CD14-positive monocyte (primary cell): ENCODE data around the gene KDM6B. TPM values are rescaled to one million over a fixed set of nuclear protein-coding genes. Genes with fewer than 3 reads are reported as not detected.

Experiments
- DNase-seq, 3 donors: peaks; one replicate each; pipeline ENCODE4 v3.0.0-alpha.2; 2011 to 2022
- H2AFZ ChIP-seq: 2 replicates; pipeline ENCODE4 v1.6.0; 2012; ENCODE audit warnings: mild to moderate bottlenecking, low read depth, low read length, inconsistent platforms; ENCODE audit not compliant: insufficient read depth, poor library complexity, severe bottlenecking
- H3K27ac ChIP-seq, 2 donors: 1 replicate in 1 of 2; 2 replicates in 1 of 2; pipeline ENCODE4 v1.5.1; 2012 to 2013; ENCODE audit warnings: low read length in 2 of 2, control low read depth in 1 of 2, inconsistent platforms in 1 of 2, low read depth in 1 of 2, mild to moderate bottlenecking in 1 of 2
- H3K27me3 ChIP-seq, 2 donors: one replicate each; pipeline versions ENCODE4 v1.6.0 to v1.6.1; 2011 to 2013; ENCODE audit warnings: low read length in 2 of 2; ENCODE audit not compliant: control insufficient read depth in 2 of 2, insufficient read depth in 2 of 2
- H3K36me3 ChIP-seq, 2 donors: replicated peaks in 1 of 2; 1 replicate in 1 of 2; 2 replicates in 1 of 2; pipeline versions ENCODE4 v1.5.1 to v1.6.1; 2012 to 2013; ENCODE audit warnings: low read length in 2 of 2, control low read depth in 1 of 2, inconsistent platforms in 1 of 2, mild to moderate bottlenecking in 1 of 2; ENCODE audit not compliant: insufficient read depth in 2 of 2, control insufficient read depth in 1 of 2
- H3K4me1 ChIP-seq, 2 donors: 1 replicate in 1 of 2; 2 replicates in 1 of 2; pipeline versions ENCODE4 v1.5.1 to v1.6.1; 2012 to 2013; ENCODE audit warnings: low read length in 2 of 2, control low read depth in 1 of 2, inconsistent platforms in 1 of 2, mild to moderate bottlenecking in 1 of 2, moderate library complexity in 1 of 2; ENCODE audit not compliant: insufficient read depth in 2 of 2, control insufficient read depth in 1 of 2
- H3K4me2 ChIP-seq: replicated peaks from 2 replicates; pipeline ENCODE3; 2012; ENCODE audit warnings: low read length, moderate library complexity, mild to moderate bottlenecking; ENCODE audit not compliant: poor library complexity, severe bottlenecking; ENCODE audit errors: extremely low read depth
- H3K4me3 ChIP-seq, 3 experiments: fragments of 200-600 bp in 1 of 3; sonication (generic) in 1 of 3; replicated peaks in 1 of 3; 1 replicate in 2 of 3; 2 replicates in 1 of 3; pipeline ENCODE4 v1.5.1; 2011 to 2013; ENCODE audit warnings: low read length in 3 of 3, mild to moderate bottlenecking in 3 of 3, control low read depth in 2 of 3, low read depth in 2 of 3, inconsistent platforms in 1 of 3, moderate library complexity in 1 of 3
- H3K79me2 ChIP-seq: 2 replicates; pipeline ENCODE4 v1.6.0; 2012; ENCODE audit warnings: mild to moderate bottlenecking, control low read depth, inconsistent platforms, low read length, moderate library complexity; ENCODE audit not compliant: insufficient read depth
- H3K9ac ChIP-seq: 2 replicates; pipeline ENCODE4 v1.6.0; 2017; ENCODE audit warnings: low read length, mild to moderate bottlenecking; ENCODE audit not compliant: insufficient read depth, poor library complexity, severe bottlenecking
- H3K9me3 ChIP-seq, 2 donors: replicated peaks in 1 of 2; 1 replicate in 1 of 2; 2 replicates in 1 of 2; pipeline versions ENCODE4 v1.5.1 to v1.6.1; 2012 to 2013; ENCODE audit warnings: low read length in 2 of 2, control low read depth in 1 of 2; ENCODE audit not compliant: control insufficient read depth in 1 of 2, insufficient read depth in 1 of 2
- H4K20me1 ChIP-seq: 2 replicates; pipeline ENCODE4 v1.6.0; 2012; ENCODE audit warnings: mild to moderate bottlenecking, low read length, control low read depth, moderate library complexity; ENCODE audit not compliant: insufficient read depth
- H3K27ac Mint-ChIP-seq, 7 donors: one replicate each; pipeline ENCODE4 v1.8.0; 2020; ENCODE audit warnings: mild to moderate bottlenecking in 7 of 7, mixed read lengths in 7 of 7, moderate library complexity in 6 of 7, inconsistent platforms in 2 of 7
- H3K27me3 Mint-ChIP-seq, 3 donors: one replicate each; pipeline ENCODE4 v1.8.0; 2021 to 2022; ENCODE audit warnings: low read depth in 3 of 3, mild to moderate bottlenecking in 3 of 3, mixed read lengths in 3 of 3, moderate library complexity in 3 of 3, inconsistent platforms in 1 of 3
- H3K36me3 Mint-ChIP-seq, 2 donors: one replicate each; pipeline ENCODE4 v1.8.0; 2020; ENCODE audit warnings: mixed read lengths in 2 of 2, inconsistent platforms in 1 of 2, mild to moderate bottlenecking in 1 of 2
- H3K4me1 Mint-ChIP-seq: one replicate; pipeline ENCODE4 v1.8.0; 2020; ENCODE audit warnings: mild to moderate bottlenecking, mixed read lengths
- H3K4me3 Mint-ChIP-seq, 2 donors: one replicate each; pipeline ENCODE4 v1.8.0; 2020; ENCODE audit warnings: mild to moderate bottlenecking in 2 of 2, mixed read lengths in 2 of 2, moderate library complexity in 1 of 2
- H3K9me3 Mint-ChIP-seq, 7 donors: one replicate each; pipeline ENCODE4 v1.8.0; 2020 to 2022; ENCODE audit warnings: mixed read lengths in 7 of 7, mild to moderate bottlenecking in 6 of 7, moderate library complexity in 6 of 7, inconsistent platforms in 2 of 7
- WGBS: methylation state at CpG from one replicate; pipeline ENCODE4 v1.1.5; 2013; ENCODE audit warnings: missing lambda C conversion rate; ENCODE audit not compliant: insufficient coverage; 5-methylcytosine and 5-hydroxymethylcytosine counted together
- intact Hi-C, 2 donors: fragments of 100-400 bp; cut with micrococcal nuclease; formaldehyde crosslinking; loops; one replicate each; pipeline versions ENCODE4 v1.15.0 to v1.15.1; 2023
- polyA plus RNA-seq, 3 donors: library from polyadenylated mRNA; depleted of rRNA in 1 of 3; unstranded in 2 of 3; stranded (reverse) in 1 of 3; fragments of 300-500 nt in 2 of 3; fragments of >200 nt in 1 of 3; fragmentation: Illumina TruSeq in 2 of 3; gene quantifications; 1 replicate in 2 of 3; 2 replicates in 1 of 3; pipeline ENCODE4 v1.2.3, GENCODE V29; 2012 to 2021
- TF ChIP-seq, protein P1 (sequence below): fragments of 200-600 bp; IDR thresholded peaks from one replicate; pipeline ENCODE4 v1.8.0; 2022; ENCODE audit warnings: antibody characterized with exemption, mild to moderate bottlenecking

The KDM6B gene
- polyA plus RNA-seq, 3 donors, result 0.37 to 25.5 (median 0.44) TPM

DNA sequence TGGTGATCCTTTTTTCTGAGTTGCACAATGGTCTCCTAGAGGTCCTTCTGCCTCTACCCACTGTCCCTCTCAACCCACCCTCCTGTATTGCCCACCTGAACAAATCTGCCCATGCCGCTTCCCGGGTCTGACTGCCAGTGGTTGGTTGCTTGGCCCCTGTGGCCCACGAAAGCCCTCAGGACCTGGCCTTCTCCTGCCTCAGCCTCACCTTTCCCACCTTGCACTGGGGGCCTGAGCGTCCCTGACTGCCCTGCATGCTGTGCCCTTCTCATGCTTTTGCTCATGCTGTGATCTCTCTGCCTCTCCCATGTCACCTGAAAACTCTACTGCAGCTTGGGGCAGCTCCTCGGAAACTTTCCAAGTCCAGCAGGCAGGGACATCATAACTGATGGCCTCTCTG, 13.8 kb upstream of the KDM6B start:
- Histone ChIP-seq H3K9ac (no peak overlapping the region), H3K79me2 (no peaks in the 10 kb centered on the region), H3K27ac (no peak overlapping the region), H2AFZ (no peak overlapping the region), H3K4me2 (no peak overlapping the region), H3K4me3 (no peak overlapping the region), H3K9me3 (no peaks in the 10 kb centered on the region), H3K27me3 (no peaks in the 10 kb centered on the region), H3K4me1 (no peaks in the 10 kb centered on the region), H4K20me1 (no peaks in the 10 kb centered on the region), H3K36me3 (no peaks in the 10 kb centered on the region)
- Mint-ChIP-seq H3K9me3 (no peaks in the 10 kb centered on the region), H3K4me1 (peaks cover 3% of the 10 kb centered on the region), H3K36me3 (no peaks in the 10 kb centered on the region), H3K4me3 (no peak overlapping the region), H3K27me3 (peaks cover 2 to 6% (median 5%) of the 10 kb centered on the region in 3 donors), H3K27ac (no peak overlapping the region)
- TF ChIP-seq, protein P1, sequence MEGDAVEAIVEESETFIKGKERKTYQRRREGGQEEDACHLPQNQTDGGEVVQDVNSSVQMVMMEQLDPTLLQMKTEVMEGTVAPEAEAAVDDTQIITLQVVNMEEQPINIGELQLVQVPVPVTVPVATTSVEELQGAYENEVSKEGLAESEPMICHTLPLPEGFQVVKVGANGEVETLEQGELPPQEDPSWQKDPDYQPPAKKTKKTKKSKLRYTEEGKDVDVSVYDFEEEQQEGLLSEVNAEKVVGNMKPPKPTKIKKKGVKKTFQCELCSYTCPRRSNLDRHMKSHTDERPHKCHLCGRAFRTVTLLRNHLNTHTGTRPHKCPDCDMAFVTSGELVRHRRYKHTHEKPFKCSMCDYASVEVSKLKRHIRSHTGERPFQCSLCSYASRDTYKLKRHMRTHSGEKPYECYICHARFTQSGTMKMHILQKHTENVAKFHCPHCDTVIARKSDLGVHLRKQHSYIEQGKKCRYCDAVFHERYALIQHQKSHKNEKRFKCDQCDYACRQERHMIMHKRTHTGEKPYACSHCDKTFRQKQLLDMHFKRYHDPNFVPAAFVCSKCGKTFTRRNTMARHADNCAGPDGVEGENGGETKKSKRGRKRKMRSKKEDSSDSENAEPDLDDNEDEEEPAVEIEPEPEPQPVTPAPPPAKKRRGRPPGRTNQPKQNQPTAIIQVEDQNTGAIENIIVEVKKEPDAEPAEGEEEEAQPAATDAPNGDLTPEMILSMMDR, result no peak
- 97% methylated on average over 5 of the region's 5 CpGs for WGBS
- intact Hi-C loops, result loop anchor here (5.0 kb wide), 2 partner anchors 77 to 78 kb away; no protein-coding TSS in a partner anchor
- no peak for DNase-seq

DNA sequence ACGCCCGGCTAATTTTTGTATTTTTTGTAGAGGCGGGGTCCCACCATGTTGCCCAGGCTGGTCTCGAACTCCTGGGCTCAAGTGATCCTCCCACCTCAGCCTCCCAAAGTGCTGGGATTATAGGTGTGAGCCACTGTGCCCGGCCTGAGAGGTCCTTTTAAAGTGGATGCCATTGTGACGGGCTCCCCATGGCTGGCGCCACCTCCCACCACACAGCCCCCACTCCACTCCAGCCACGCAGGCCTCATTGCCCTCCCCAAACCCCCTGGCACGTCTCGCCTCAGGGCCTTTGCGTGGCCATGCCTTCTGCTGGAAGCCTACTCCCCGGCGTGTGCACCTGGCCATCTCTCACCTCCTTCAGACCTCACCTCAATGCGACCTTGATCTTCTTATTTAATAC, 11.9 kb upstream of the KDM6B start:
- Histone ChIP-seq H3K36me3 (no peaks in the 10 kb centered on the region), H3K27me3 (no peaks in the 10 kb centered on the region), H3K27ac (no peak overlapping the region), H3K9me3 (no peaks in the 10 kb centered on the region), H3K4me3 (no peak overlapping the region), H2AFZ (no peak overlapping the region), H3K4me1 (no peaks in the 10 kb centered on the region), H4K20me1 (no peaks in the 10 kb centered on the region), H3K79me2 (no peaks in the 10 kb centered on the region), H3K9ac (no peak overlapping the region), H3K4me2 (no peak overlapping the region)
- H3K36me3 Mint-ChIP-seq, result no peaks in the 10 kb centered on the region
- peaks cover 6% of the 10 kb centered on the region for H3K4me1 Mint-ChIP-seq
- TF ChIP-seq, protein P1, result no peak
- WGBS, result 94% methylated on average over 11 of the region's 14 CpGs
- H3K27ac Mint-ChIP-seq, result peak overlapping the region in 1 of 7 donors; percentile 45
- intact Hi-C loops, result loop anchor here (2.0 to 5.0 kb wide), 4 partner anchors 31 to 80 kb away; partner anchors contain the start of gene NAA38 (in 1 of the 2)
- peaks cover 7 to 9% (median 7%) of the 10 kb centered on the region in 3 donors for H3K27me3 Mint-ChIP-seq
- no peak overlapping the region for H3K4me3 Mint-ChIP-seq
- no peaks in the 10 kb centered on the region for H3K9me3 Mint-ChIP-seq
- no peak for DNase-seq
